ENCODE results near the gene PHACTR2.
"Not testable (repeated sequence)": the region's sequence is repeated elsewhere in the genome, so short reads cannot be mapped to it uniquely, and the experiment has no call there.

Gene PHACTR2

DNA sequence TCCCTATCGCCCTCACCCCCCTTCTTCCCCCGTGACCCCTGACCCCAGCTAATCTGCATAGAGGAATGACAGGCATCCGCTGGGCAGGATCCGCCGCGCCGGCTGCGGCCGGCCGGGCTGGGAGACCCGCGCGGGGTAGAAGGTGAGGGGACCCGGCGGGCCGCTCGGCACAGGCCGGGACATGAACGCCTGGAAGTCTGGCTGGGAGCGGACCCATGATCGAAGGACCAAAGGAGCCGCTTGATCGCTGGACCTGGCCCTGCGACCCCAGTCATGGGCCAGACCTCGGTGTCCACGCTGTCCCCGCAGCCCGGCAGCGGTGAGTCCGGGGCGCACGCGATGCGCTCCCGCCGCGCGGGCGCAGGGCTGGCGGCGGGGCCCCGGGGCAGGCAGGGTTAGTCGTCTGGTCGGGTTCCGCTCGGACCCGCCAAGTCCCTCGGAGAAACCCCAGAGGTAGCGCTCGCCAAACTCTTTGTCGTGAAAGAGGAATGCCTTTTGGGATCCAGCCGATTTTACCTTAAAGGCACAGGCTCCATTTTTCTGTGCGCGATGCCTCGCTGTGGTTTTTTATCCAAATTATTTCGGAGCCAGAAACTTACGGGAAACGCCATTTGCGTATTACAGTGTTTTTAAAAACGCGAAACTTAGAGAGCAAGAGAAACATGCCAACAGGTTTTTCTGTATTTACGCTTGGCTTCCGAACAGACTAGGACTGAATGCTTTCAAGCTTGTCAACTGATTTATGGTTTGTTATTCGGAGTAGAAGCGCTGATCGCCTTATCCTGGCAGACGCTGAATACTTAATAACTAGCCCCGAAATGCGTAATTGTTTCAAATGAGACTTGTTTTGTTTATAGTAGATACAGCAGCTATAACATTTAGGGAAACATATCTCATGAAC, at the start of gene PHACTR2:
PHACTR2 (plus strand) TSS at position 75 of the 901 bp plus-strand sequence; CDS start at position 274, 199 bp downstream.
- peak in 1 of 2 experiments; percentile 17 for DNase-seq

- DNase-seq = no peak
Measured at GRCh38 chr6:143629104-143630080, 48.4 kb upstream of the PHACTR2 start.

- DNase-seq = not testable (repeated sequence)
Measured at GRCh38 chr6:143631196-143631595, 46.6 kb upstream of the PHACTR2 start.

DNA sequence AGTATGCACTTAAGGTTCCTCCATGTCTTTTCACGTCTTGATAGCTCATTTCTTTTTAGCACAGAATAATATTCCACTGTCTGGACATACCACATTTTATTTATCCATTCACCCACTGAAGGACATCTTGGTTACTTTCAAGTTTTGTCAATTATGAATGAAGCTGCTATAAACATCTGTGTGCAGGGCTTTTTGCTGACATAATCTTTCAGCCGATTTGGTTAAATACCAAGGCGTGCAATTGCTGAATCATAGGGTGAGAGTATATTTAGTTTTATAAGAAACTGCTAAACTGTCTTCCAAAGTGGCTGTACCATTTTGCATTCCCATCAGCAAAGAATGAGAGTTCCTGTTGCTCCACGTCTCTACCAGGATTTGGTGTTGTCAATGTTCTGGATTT, 44.9 kb upstream of the PHACTR2 start:
- DNase-seq = no peak

- DNase-seq = no peak
Measured at GRCh38 chr6:143634486-143634885, 43.3 kb upstream of the PHACTR2 start.

- DNase-seq = no peak
Measured at GRCh38 chr6:143637691-143638090, 40.1 kb upstream of the PHACTR2 start.

GRCh38 chr6:143642403-143642802, 35.4 kb upstream of the PHACTR2 start:
- no peak for DNase-seq

DNA sequence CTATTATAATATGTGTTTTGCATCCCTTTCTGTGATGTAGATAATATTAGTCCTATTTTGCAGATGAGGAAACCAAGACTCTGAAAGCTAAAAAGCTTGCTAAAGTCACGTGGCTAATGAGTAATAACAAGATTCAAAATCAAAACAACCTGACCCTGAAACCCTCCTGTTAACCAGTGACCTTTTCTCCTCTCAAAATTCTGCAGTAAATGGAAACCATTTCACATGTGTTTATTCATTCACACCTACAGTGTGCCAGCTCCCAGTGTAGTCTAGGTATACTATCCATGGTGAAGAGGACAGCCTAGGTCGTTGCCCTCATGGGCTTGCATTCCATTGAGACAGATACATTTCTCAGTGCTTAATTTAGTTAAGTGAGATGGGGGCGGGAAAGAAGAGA, 30.6 kb upstream of the PHACTR2 start:
- DNase-seq = no peak

- no peak for DNase-seq
Measured at GRCh38 chr6:143647732-143648131, 30.0 kb upstream of the PHACTR2 start.

- not testable (repeated sequence) for DNase-seq
Measured at GRCh38 chr6:143649319-143649718, 28.4 kb upstream of the PHACTR2 start.

- DNase-seq = not testable (repeated sequence)
Measured at GRCh38 chr6:143651328-143651727, 26.4 kb upstream of the PHACTR2 start.

DNA sequence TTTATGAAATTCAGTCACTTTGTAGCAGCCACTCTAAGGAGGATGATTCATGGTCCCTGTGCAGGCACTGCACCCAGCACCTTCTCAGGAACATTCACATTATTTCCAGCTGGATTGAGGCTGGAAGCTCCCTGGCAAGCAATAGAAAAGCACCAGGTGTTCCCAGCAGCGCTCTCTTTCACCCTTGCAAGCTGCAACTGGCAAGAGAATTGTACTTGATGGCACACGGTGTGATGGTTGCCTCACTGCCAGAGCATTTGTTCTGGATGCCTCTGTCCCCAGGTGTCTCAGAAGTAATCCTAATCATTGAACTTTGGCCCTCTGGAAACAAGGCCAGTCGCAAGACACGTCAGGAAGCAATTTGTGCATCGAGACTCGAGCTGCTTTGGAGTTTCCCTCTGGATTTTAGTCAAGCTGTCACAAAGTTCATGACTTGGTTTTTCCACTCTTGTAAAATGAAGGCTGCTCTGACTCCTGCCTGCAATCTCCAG, 24.9 kb upstream of the PHACTR2 start:
- peak in 1 of 2 experiments; percentile 13 for DNase-seq

DNA sequence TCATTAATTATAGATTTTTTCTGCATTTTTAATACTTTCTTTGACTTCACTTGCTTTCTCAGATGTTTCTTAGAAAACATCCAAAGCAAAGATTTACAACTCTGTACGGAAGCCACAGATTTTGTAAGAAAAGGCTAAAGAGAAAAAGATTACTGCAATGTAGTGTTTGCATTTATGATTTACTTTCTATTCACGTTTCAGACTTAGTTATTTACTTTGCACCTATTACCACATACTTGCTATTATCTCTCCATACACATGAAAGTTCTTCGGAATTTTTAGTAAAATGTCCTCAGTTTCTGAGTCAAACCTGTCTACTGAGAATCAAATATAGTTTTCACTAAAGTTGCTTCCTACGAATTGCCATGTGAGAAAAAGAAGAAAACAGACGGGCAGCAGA, 22.2 kb upstream of the PHACTR2 start:
- no peak for DNase-seq

- DNase-seq = no peak
Measured at GRCh38 chr6:143656026-143656425, 21.7 kb upstream of the PHACTR2 start.

- no peak for DNase-seq
Measured at GRCh38 chr6:143657809-143658208, 20.0 kb upstream of the PHACTR2 start.

DNA sequence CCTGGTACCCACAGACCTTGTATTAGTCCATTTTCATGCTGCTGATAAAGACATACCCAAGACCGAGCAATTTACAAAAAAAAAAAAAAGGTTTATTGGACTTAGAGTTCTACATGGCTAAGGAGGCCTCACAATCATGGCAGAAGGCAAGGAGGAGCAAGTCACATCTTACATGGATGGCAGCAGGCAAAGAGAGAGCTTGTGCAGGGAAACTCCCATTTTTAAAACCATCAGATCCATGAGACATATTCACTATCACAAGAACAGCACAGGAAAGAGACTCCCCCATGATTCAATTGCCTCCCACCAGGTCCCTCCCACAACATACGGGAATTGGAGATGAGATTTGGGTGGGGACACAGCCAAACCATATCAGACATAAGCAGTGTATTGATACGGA, 17.6 kb upstream of the PHACTR2 start:
- DNase-seq = not testable (repeated sequence)

- DNase-seq = no peak
Measured at GRCh38 chr6:143664171-143664570, 13.6 kb upstream of the PHACTR2 start.

- DNase-seq = not testable (repeated sequence)
Measured at GRCh38 chr6:143666007-143666406, 11.8 kb upstream of the PHACTR2 start.

DNA sequence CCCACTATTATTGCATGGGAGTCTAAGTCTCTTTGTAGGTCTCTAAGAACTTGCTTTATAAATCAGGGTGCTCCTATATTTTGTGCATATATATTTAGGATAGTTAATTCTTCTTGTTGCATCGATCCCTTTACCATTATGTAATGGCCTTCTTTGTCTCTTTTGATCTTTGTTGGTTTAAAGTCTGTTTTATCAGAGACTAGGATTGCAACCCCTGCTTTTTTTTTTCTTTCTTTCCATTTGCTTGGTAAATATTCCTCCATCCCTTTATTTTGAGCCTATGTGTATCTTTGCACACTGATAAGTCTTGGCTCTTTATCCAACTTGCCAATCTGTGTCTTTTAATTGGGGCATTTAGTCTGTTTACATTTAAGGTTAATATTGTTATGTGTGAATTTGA, 8.3 kb upstream of the PHACTR2 start:
- DNase-seq = peak in 1 of 2 experiments; percentile 10

DNA sequence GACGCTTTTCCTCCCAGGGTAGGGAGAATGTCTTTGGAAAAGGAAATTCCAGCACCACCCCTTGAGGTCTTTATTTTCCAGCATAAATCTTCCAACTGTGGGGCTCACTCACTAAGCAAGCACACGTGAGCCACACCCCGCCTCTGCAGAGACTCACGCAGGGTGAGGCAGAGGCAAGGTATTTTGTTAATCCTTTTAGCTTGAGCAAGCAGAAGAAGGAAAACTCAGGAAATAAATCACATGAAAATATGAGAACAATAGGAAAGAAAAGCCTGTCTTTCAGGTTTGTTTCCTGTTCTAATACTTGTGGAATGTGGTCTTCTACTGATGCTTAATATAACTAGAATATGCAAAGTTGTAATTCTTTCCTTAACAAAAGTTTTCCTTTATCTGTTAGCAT, 4.1 kb upstream of the PHACTR2 start:
- no peak for DNase-seq

DNA sequence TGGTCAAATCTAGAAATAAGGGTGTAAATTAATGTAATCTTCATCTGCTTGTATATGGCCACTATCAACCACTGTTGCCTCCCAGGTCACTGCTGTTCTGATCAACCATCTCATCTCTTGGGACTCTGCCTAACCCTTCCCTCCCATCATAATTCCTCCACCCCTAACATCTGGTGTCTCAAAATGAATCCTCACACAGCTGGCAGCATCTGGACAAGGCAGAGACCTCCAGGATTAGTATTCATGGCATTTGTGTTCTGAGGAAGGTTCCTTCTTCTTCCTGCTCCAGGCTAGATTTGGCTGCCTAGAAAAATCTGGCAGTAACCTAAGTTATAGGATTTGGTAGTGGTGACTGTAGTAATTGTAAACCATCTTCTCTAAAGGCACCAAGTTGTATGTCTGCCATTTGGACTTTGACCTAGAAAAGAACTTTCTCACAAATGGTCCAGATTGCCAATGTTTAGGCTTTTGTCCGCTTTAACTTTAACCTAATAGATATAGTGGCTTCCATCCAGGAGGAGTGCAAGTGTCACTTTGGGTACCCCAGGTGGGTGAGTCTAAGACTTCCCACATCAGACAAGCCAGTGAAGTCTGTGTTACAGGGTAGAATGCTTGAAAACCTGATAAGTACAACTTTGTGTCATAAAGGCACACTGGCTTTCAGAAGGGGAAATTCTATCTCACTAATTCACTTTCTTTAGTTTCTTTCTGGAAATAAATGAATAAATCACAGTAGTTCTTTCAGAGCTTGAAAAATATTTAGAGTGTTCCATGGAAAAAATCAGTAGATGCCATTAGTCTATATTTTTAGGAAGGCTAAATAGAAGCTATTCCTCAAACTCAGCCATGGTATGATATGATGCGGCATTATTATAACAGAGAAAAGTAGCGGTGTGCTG, 3.0 kb upstream of the PHACTR2 start:
- no peak for DNase-seq

- no peak for DNase-seq
Measured at GRCh38 chr6:143675382-143675900, 2.3 kb upstream of the PHACTR2 start.
